Measurements from ENCODE around the gene TRMT2A.

TRMT2A gene

GRCh38 chr22:20105456-20106204, 11.4 kb downstream of the TRMT2A start:
- no peak for DNase-seq

GRCh38 chr22:20102203-20102780, 14.7 kb downstream of the TRMT2A start:
- no peak for DNase-seq

GRCh38 chr22:20101638-20102037, 15.4 kb downstream of the TRMT2A start:
- no peak for DNase-seq

GRCh38 chr22:20099099-20099711, 17.8 kb downstream of the TRMT2A start:
- no peak for DNase-seq

- no peak for DNase-seq
These were observed 20.2 kb downstream of the TRMT2A start for GRCh38 chr22:20096574-20097420.

GRCh38 chr22:20095521-20095920, 21.5 kb downstream of the TRMT2A start:
- DNase-seq = no peak

- DNase-seq = no peak
These were observed 22.7 kb downstream of the TRMT2A start for GRCh38 chr22:20094197-20094807.

- no peak for DNase-seq
These were observed 23.4 kb downstream of the TRMT2A start for GRCh38 chr22:20093418-20094196.

GRCh38 chr22:20092477-20092854, 24.6 kb downstream of the TRMT2A start:
- DNase-seq = no peak

GRCh38 chr22:20091690-20092476, 25.1 kb downstream of the TRMT2A start:
- DNase-seq = no peak

- no peak for DNase-seq
These were observed 26.2 kb downstream of the TRMT2A start for GRCh38 chr22:20090730-20091240.

- DNase-seq = no peak
These were observed 26.9 kb downstream of the TRMT2A start for GRCh38 chr22:20089977-20090729.

GRCh38 chr22:20089226-20089976, 27.6 kb downstream of the TRMT2A start:
- no peak for DNase-seq

- no peak for DNase-seq
These were observed 28.8 kb downstream of the TRMT2A start for GRCh38 chr22:20088263-20088648.

- no peak for DNase-seq
These were observed 29.4 kb downstream of the TRMT2A start for GRCh38 chr22:20087319-20088262.

GRCh38 chr22:20086763-20087162, 30.3 kb downstream of the TRMT2A start:
- DNase-seq = no peak

- no peak for DNase-seq
These were observed 30.9 kb downstream of the TRMT2A start for GRCh38 chr22:20086101-20086599.

- no peak for DNase-seq
These were observed 31.4 kb downstream of the TRMT2A start for GRCh38 chr22:20085651-20086050.

All from NCI-H526 (cell line).